A673 (cell line): ENCODE data around the gene TMEM14A.

Experiments
- EZH2 ChIP-seq: fragments of 200-600 bp; sonication (generic); IDR thresholded peaks from 2 replicates; pipeline ENCODE4 v1.6.1; 2017; ENCODE audit warnings: borderline replicate concordance, low read depth, mild to moderate bottlenecking, mixed read lengths, antibody characterized with exemption, low read length; ENCODE audit not compliant: poor library complexity, severe bottlenecking
- TF ChIP-seq, protein P1 (sequence below): fragments of 300-800, 200-600 bp; sonication (generic); conservative IDR thresholded peaks from 2 replicates; pipeline ENCODE4 v1.5.1; 2017; ENCODE audit warnings: low read depth, mild to moderate bottlenecking, antibody characterized with exemption, low read length, moderate library complexity, mixed read lengths

GRCh38 chr6:52640170-52640569 is 30.7 kb upstream of the TMEM14A start:
- TF ChIP-seq, protein P1, sequence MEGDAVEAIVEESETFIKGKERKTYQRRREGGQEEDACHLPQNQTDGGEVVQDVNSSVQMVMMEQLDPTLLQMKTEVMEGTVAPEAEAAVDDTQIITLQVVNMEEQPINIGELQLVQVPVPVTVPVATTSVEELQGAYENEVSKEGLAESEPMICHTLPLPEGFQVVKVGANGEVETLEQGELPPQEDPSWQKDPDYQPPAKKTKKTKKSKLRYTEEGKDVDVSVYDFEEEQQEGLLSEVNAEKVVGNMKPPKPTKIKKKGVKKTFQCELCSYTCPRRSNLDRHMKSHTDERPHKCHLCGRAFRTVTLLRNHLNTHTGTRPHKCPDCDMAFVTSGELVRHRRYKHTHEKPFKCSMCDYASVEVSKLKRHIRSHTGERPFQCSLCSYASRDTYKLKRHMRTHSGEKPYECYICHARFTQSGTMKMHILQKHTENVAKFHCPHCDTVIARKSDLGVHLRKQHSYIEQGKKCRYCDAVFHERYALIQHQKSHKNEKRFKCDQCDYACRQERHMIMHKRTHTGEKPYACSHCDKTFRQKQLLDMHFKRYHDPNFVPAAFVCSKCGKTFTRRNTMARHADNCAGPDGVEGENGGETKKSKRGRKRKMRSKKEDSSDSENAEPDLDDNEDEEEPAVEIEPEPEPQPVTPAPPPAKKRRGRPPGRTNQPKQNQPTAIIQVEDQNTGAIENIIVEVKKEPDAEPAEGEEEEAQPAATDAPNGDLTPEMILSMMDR = no peak
- no peak for TF ChIP-seq EZH2
